GM18858 (cell line): ENCODE results near the gene PCDH17.

ENCODE experiments used
- ATAC-seq: cut with Tn5 transposase; IDR thresholded peaks from one replicate; pipeline ENCODE4 v1.9.1; 2021; ENCODE audit not compliant: unreplicated experiment

The PCDH17 gene

DNA sequence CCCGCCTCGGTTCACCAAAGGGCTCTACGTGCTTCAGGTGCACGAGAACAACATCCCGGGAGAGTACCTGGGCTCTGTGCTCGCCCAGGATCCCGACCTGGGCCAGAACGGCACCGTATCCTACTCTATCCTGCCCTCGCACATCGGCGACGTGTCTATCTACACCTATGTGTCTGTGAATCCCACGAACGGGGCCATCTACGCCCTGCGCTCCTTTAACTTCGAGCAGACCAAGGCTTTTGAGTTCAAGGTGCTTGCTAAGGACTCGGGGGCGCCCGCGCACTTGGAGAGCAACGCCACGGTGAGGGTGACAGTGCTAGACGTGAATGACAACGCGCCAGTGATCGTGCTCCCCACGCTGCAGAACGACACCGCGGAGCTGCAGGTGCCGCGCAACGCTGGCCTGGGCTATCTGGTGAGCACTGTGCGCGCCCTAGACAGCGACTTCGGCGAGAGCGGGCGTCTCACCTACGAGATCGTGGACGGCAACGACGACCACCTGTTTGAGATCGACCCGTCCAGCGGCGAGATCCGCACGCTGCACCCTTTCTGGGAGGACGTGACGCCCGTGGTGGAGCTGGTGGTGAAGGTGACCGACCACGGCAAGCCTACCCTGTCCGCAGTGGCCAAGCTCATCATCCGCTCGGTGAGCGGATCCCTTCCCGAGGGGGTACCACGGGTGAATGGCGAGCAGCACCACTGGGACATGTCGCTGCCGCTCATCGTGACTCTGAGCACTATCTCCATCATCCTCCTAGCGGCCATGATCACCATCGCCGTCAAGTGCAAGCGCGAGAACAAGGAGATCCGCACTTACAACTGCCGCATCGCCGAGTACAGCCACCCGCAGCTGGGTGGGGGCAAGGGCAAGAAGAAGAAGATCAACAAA, 2.6 kb downstream of the PCDH17 start:
- ATAC-seq = no peak

DNA sequence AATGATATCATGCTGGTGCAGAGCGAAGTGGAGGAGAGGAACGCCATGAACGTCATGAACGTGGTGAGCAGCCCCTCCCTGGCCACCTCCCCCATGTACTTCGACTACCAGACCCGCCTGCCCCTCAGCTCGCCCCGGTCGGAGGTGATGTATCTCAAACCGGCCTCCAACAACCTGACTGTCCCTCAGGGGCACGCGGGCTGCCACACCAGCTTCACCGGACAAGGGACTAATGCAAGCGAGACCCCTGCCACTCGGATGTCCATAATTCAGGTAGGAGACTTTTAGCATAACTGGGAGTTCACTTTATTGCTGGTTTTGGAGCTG, 3.3 kb downstream of the PCDH17 start:
- no peak for ATAC-seq

- ATAC-seq = no peak
These were observed 4.1 kb downstream of the PCDH17 start for GRCh38 chr13:57635541-57636085.

DNA sequence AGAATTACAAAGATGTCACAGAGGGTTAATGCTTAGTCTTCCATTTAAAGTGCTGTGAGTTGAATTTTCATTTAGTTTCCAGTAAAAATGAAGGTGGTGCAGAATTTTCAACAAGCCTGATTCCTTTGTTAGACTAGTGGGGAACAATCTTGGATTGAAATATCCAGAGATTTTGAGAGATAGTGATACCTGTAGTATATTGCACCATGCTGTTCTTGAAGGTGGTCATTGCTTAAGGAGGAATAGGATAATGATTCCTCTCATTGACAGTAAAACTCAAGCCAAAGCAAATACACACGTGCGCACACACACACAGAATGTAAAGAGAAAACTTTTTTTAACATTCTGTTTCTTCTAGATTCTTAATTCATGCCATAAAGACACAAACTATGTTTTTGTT, 5.3 kb downstream of the PCDH17 start:
- no peak for ATAC-seq

DNA sequence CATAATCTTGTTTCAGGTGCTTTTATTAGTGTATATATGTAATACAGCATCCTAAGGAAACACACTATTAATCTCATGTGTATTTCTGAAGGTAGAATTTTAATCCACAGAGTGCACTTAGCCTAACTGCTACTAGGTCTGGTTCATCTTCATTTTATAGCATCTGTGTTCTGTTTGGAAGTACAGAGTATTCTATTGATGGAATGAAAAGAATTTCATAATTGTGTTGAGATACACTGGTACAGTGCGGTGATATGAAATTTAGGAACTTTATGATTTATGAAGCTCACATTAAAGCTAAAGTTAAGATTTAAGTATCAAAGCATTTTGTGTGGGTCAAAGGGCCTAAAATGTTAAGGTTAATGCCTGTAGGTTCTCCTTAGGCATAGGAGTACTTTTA, 6.0 kb downstream of the PCDH17 start:
- no peak for ATAC-seq

GRCh38 chr13:57638186-57638890, 6.8 kb downstream of the PCDH17 start:
- ATAC-seq = no peak

GRCh38 chr13:57640607-57641006, 9.1 kb downstream of the PCDH17 start:
- ATAC-seq = no peak

DNA sequence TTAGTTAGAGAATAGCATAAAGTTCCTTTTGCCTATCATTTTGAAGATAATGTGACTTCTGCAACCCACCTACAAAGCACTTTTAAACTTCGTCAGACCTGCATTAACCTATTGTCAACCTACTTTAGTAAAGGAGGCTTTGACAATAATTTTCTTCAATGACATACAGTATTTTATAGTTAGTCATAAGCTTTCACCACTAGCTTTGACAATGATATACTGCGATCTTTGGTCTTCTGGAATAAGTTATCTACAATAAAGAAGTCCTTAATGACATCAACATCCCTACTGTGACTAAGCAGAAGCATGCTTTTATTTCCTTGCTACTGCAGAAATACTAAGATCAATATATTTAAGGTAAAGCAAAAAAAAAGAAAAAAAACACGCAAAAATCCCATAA, 9.5 kb downstream of the PCDH17 start:
- no peak for ATAC-seq

DNA sequence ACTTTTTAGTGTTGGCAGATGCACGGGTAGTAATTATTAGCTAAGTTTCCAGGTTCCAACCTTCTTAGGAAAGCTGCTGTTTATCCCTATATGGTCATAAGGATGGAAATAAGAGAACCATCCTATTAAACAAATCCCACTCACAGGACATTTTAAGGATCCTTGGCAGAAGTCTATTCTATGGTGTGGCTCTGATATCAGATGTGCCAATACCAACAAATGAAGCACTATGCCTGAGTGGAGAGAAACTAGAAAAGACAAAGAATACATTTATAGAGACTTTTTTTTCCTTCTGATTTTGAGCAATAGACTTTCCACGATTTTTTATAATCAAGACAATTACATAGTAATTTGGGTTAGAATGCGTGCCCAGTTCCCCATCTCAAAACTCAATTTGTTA, 12.6 kb downstream of the PCDH17 start:
- ATAC-seq = no peak

GRCh38 chr13:57653229-57653989, 21.9 kb downstream of the PCDH17 start:
- ATAC-seq = no peak

- ATAC-seq = no peak
These were observed 33.9 kb downstream of the PCDH17 start for GRCh38 chr13:57665481-57665880.

DNA sequence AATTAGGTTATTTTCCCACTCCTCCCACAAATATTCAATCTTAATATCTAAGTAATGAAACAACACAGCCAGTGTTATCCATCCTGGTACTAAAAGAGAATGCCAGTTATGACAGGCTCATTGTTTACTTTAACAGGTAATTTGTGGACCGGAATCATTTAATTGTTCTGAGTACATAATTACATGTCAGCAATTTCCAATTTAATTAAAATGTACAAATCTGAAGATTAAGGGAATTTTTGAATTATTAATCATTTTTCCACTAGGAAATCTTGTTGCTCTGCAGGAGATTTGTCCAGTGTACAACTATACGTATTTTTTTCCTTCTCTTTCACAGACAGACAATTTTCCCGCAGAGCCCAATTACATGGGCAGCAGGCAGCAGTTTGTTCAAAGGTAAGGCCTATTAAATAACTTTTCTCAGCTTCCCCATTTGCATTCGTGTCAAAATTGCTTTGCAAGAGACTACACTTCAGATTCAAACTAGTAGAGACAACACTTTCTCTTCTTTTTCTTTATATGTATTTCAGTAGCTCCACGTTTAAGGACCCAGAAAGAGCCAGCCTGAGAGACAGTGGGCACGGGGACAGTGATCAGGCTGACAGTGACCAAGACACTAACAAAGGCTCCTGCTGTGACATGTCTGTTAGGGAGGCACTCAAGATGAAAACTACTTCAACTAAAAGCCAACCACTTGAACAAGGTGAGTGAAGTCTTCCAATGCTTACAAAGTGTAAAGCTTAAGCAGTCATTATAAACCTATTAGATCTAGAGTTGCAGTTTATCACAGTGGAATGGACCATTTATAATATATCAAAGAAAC, 34.8 kb downstream of the PCDH17 start:
- ATAC-seq = no peak

GRCh38 chr13:57672168-57672567, 40.6 kb downstream of the PCDH17 start:
- ATAC-seq = no peak

DNA sequence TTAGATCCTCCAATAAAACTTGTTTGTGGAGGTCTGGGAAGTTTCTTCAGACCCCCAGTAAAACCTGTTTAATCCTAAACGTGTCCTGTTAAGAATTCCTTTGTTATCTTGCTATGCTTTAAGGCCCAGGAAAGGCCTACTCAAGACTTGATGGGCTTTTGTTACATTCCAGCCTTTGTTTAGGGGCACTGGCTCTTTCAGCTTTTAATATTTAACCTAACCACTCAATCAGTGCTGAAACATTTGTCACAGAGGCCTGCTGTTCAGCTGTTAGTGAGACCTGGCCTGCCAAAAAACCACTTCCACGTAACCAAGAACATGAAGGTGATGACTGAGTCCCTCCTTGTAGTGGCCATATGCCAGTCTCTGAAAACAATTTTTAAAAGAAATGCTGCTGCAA, 41.7 kb downstream of the PCDH17 start:
- ATAC-seq = no peak

DNA sequence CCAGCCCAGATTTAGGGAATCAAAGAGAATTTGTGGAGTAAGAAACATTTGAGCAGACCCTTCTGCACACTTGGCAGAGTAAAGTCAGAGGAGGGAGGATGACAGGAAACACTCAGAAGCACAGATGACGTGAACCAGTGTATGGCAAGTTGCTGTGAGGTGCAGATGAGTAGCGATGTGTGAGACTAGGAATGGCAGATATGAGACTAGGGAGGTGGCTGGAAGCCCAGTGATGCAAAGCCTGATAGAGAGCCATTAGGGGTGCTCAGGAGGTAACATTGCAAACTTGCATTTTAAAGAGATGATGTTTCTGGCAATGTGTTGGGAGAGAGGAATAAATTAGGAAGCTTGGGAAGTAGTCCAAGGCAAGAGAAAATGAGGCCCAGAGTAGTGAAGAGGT, 44.0 kb downstream of the PCDH17 start:
- ATAC-seq = no peak

DNA sequence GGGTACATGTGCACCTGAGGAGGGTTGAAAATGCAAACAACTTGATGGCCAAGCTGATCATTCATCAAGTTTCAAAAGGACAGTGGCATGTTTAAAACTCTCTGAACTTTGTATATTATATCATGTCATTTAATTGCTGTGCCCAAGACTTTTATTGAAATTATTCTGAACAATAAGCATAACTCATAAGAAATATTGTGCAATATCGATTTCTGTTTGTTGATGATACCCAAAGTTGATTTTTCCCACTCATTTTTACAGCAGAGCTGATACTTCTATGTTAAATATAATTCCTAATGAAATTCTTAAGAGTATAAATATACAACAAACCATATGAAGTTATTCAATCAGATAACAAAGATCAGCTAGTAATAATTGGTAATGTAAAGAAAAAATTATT, 49.1 kb downstream of the PCDH17 start:
- ATAC-seq = no peak

DNA sequence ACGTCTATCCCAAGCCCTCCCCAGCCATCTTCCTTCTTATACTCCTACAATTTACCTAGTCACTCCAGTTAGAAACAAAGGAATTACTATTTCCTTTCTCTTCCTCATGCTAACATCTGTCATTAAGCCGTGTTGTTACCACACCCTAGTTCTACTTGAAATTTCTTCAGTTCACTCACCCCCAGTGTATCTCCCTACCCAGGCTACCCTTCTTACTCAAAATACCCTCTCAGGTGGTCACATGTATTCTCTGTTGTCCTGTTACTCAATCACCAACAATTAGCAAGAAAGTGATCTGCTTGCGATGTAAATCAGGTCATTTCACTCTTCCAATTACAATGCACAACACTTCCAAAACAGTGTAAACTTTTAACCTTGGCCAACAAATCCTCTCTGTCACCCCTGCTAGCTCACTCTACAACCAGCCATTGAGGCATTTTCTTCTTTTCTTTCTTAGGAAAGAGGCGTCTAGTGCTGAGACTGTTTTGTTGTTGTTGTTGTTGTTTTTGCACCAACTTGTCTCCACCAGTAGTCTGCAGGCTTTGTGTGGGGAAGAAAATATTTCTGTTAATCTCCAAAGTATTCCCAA, 50.7 kb downstream of the PCDH17 start:
- ATAC-seq = no peak

- ATAC-seq = no peak
These were observed 67.3 kb downstream of the PCDH17 start for GRCh38 chr13:57698851-57699250.

DNA sequence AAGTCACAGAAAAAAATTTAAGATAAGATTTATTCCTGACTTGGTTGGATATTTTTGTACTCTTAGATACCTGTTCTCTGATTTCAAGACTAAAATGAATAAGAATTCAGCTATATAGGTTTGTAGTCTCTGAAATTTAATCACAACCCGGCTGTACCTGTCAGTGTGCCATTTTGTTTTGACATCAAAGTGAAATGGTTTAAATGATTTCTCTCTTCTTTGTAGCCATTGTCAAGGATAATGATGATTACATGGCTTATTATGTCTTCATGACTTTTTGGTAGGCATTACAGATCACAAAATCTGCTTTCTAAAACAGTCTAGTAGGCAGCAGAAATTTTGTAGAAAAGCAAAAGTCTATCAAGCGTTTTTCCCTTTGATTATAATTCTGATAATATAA, 72.5 kb downstream of the PCDH17 start:
- no peak for ATAC-seq

DNA sequence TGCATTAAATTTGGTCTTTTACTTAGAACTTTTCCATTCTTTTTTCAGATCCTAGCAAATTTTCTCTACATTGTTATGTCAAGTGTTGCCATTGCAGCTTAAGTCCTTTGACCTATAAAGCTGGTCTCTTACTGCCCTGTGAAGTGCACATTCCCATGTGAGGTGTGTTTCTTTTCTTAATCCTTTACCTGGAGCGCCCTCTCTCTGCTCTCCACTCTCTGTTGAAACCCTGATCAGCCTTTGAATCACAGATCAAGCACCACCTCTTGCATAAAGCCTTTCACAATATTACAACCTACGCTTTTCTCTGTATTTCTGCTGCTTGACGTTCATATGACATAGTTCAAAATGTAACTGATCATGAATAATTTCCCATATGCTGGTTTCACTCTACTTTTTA, 84.8 kb downstream of the PCDH17 start:
- no peak for ATAC-seq
